Left cardiac atrium (tissue), 4 donors: ENCODE measurements around the gene POLE4. TPM values are rescaled to one million over a fixed set of nuclear protein-coding genes. Genes with fewer than 3 reads are reported as not detected.
A peak's percentile ranks its signal among the peaks of the same experiment; 100 is the strongest.

Experiments
- ATAC-seq, 2 donors: fragments of 200-7000 bp; cut with Tn5 transposase; one replicate each; pipeline ENCODE4 v1.9.1; 2020; ENCODE audit warnings: mild to moderate bottlenecking in 2 of 2, moderate library complexity in 2 of 2
- DNase-seq: peaks from one replicate; pipeline ENCODE4 v3.0.0-alpha.2; 2020
- intact Hi-C, 2 donors: fragments of 100-400 bp; cut with DNase I; formaldehyde crosslinking; loops; one replicate each; pipeline versions ENCODE4 v1.14.1 to v1.15.1; 2022 to 2023
- long read RNA-seq: library from polyadenylated mRNA; unstranded; transcript quantifications from one replicate; pipeline ENCODE4 v2.0.0, GENCODE V29; 2021
- total RNA-seq, 2 donors: library from RNA; stranded (reverse); fragmentation: NEBNext Ultra II Directional; extraction: Animal tissue kit (Norgen Biotek cat#: 25700); gene quantifications; one replicate each; pipeline ENCODE4 v1.2.1, GENCODE V29; 2021
- donor health status: DM: no; HTN: yes; CAD: no.
- donor health status: DM: no; HTN: yes; CAD: no; lungs with severe emphysema.
- donor health status: DM: yes; HTN: yes; CAD: no.
- donor health status: Dilated cardiomyopathy.

The POLE4 gene
- 10 to 100 TPM; 42.7 to 50.0 TPM for total RNA-seq
- long read RNA-seq: 0 reads

GRCh38 chr2:74958274-74959105, at the start of gene POLE4:
TSS of gene POLE4 (plus strand) at chr2:74958643. CDS start at chr2:74958680, 37 bp downstream.
- peak; percentile 99 to 100 for ATAC-seq
- DNase-seq: peak; percentile 96
- intact Hi-C loops: no loop called here

GRCh38 chr2:74908748-74909444, 49.5 kb upstream of the POLE4 start:
- ATAC-seq (peak in 1 of 2 donors; percentile 57), DNase-seq (no peak)
- intact Hi-C loops: no loop called here

GRCh38 chr2:74910245-74910644, 48.2 kb upstream of the POLE4 start:
- DNase-seq: no peak
- intact Hi-C loops: loop anchor here (10.0 kb wide), 1 partner anchor 695 kb away; no protein-coding TSS in a partner anchor
- ATAC-seq: no peak

- DNase-seq (no peak), ATAC-seq (no peak)
- intact Hi-C loops: loop anchor here (10.0 kb wide), 1 partner anchor 694 kb away; no protein-coding TSS in a partner anchor
Observed at GRCh38 chr2:74911061-74911460, 47.4 kb upstream of the POLE4 start.

GRCh38 chr2:74915743-74916142, 42.7 kb upstream of the POLE4 start:
- ATAC-seq: no peak
- intact Hi-C loops: loop anchor here (5.0 to 10.0 kb wide), 2 partner anchors 157 to 689 kb away; no protein-coding TSS in a partner anchor
- no peak for DNase-seq

- intact Hi-C loops: loop anchor here (5.0 to 10.0 kb wide), 2 partner anchors 156 to 688 kb away; no protein-coding TSS in a partner anchor
- no peak for ATAC-seq
- no peak for DNase-seq
Observed at GRCh38 chr2:74916394-74916793, 42.0 kb upstream of the POLE4 start.

- DNase-seq (no peak), ATAC-seq (no peak)
- intact Hi-C loops: loop anchor here (2.0 to 10.0 kb wide), 3 partner anchors 154 to 687 kb away; no protein-coding TSS in a partner anchor
Observed at GRCh38 chr2:74917702-74918619, 40.5 kb upstream of the POLE4 start.

GRCh38 chr2:74919827-74920226, 38.6 kb upstream of the POLE4 start:
- intact Hi-C loops: loop anchor here (2.0 to 10.0 kb wide), 5 partner anchors 145 to 685 kb away; no protein-coding TSS in a partner anchor
- DNase-seq (peak; percentile 60), ATAC-seq (peak; percentile 55 to 67)

GRCh38 chr2:74921236-74921736, 37.2 kb upstream of the POLE4 start:
- DNase-seq (no peak), ATAC-seq (no peak)
- intact Hi-C loops: loop anchor here (10.0 kb wide), 2 partner anchors 144 to 484 kb away; no protein-coding TSS in a partner anchor

GRCh38 chr2:74922592-74923227, 35.7 kb upstream of the POLE4 start:
- no peak for DNase-seq
- ATAC-seq: peak in 1 of 2 donors; percentile 22
- intact Hi-C loops: loop anchor here (10.0 kb wide), 2 partner anchors 142 to 482 kb away; no protein-coding TSS in a partner anchor

- intact Hi-C loops: loop anchor here (10.0 kb wide), 2 partner anchors 140 to 480 kb away; no protein-coding TSS in a partner anchor
Observed at GRCh38 chr2:74924463-74925265, 33.8 kb upstream of the POLE4 start.

GRCh38 chr2:74925361-74925786, 33.1 kb upstream of the POLE4 start:
- intact Hi-C loops: loop anchor here (10.0 kb wide), 2 partner anchors 139 to 479 kb away; no protein-coding TSS in a partner anchor
- DNase-seq: no peak
- no peak for ATAC-seq

More at GRCh38 chr2:74924463-74925265, 33.8 kb upstream of the POLE4 start:
- ATAC-seq: no peak
- DNase-seq: no peak

- intact Hi-C loops: loop anchor here (10.0 kb wide), 2 partner anchors 137 to 477 kb away; no protein-coding TSS in a partner anchor
- DNase-seq: no peak
- no peak for ATAC-seq
Observed at GRCh38 chr2:74927621-74928020, 30.8 kb upstream of the POLE4 start.

GRCh38 chr2:74930811-74931486, 27.5 kb upstream of the POLE4 start:
- DNase-seq: no peak

GRCh38 chr2:74931940-74932339, 26.5 kb upstream of the POLE4 start:
- intact Hi-C loops: no loop called here
- ATAC-seq: no peak
- DNase-seq: no peak

More at GRCh38 chr2:74930811-74931486, 27.5 kb upstream of the POLE4 start:
- no peak for ATAC-seq
- intact Hi-C loops: no loop called here

- ATAC-seq (no peak), DNase-seq (no peak)
- intact Hi-C loops: no loop called here
Observed at GRCh38 chr2:74935975-74936391, 22.5 kb upstream of the POLE4 start.
